AG10803 (cell line): Measurements from ENCODE around the gene HDAC6.

Experiments used
- DNase-seq: peaks from one replicate; pipeline ENCODE4 v3.0.0; 2010; ENCODE audit warnings: low read depth
- H3K4me3 ChIP-seq: 2 replicates; pipeline ENCODE4 v1.5.1; 2011; ENCODE audit warnings: mild to moderate bottlenecking, low read length, control low read depth
- TF ChIP-seq, protein P1 (sequence below): conservative IDR thresholded peaks from 2 replicates; pipeline ENCODE4 v1.5.1; 2011; ENCODE audit warnings: mild to moderate bottlenecking, low read length, control low read depth, inconsistent platforms

The HDAC6 gene

DNA sequence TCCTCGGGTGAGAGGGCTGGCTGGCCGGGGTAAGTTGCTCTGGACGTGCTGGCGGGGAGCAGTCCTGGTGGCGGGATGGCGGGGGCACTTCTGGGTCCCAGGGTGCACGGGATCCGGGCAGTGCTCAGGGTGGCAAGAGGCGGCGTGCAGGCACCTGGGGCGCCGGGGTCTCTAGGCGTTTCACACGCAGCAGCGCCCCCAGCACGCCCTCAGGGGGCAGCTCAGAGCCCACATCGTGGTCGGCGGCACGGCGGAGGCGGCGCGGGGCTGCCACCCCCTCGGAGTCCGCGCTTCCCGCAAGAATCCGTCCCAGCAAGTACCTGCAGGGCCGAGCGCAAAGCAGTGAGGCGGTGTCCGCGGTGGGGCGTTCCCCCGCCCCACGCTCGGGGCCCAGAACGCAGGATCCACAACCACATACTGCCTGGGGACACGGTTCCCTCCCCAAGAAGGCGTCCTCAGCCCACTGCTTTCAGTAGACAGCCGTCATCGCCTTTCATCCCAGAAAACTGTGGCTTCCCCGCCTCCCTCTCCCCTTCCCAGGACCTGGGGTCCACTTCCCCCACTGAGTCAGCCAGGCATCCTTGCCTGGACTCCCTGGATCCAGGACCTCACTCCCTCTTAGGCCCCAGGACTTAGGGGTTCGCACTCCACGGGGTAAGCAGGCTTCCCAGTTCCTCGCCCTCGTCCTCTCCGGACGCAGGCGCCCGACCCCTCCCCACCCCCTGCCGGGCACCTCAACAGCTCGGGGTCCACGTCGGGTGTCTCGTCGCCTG, 29.5 kb downstream of the HDAC6 start:
- H3K4me3 ChIP-seq, result no peak overlapping the region
- TF ChIP-seq, protein P1, sequence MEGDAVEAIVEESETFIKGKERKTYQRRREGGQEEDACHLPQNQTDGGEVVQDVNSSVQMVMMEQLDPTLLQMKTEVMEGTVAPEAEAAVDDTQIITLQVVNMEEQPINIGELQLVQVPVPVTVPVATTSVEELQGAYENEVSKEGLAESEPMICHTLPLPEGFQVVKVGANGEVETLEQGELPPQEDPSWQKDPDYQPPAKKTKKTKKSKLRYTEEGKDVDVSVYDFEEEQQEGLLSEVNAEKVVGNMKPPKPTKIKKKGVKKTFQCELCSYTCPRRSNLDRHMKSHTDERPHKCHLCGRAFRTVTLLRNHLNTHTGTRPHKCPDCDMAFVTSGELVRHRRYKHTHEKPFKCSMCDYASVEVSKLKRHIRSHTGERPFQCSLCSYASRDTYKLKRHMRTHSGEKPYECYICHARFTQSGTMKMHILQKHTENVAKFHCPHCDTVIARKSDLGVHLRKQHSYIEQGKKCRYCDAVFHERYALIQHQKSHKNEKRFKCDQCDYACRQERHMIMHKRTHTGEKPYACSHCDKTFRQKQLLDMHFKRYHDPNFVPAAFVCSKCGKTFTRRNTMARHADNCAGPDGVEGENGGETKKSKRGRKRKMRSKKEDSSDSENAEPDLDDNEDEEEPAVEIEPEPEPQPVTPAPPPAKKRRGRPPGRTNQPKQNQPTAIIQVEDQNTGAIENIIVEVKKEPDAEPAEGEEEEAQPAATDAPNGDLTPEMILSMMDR, result no peak
- DNase-seq, result no peak

DNA sequence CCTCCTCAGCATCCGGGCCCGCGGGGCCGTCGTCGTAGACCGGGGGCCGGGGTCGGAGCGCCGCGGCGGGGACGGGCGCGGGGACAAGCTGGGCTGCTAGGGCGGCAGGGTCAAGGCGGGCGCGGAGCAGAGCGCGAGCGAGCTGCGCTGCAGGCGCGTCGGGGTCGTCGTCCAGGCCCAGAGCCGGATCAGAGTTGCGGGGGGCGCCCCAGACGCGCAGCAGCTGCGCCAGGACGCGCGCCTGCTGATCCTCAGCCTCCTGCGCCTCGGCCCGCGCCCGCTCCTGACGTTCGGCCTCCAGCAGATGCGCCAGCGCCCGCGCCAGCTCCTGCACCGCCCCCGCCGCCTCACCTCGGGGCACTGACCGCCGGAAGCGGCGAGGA, 30.0 kb downstream of the HDAC6 start:
- TF ChIP-seq, protein P1, result no peak
- no peak for DNase-seq
- H3K4me3 ChIP-seq, result no peak overlapping the region

DNA sequence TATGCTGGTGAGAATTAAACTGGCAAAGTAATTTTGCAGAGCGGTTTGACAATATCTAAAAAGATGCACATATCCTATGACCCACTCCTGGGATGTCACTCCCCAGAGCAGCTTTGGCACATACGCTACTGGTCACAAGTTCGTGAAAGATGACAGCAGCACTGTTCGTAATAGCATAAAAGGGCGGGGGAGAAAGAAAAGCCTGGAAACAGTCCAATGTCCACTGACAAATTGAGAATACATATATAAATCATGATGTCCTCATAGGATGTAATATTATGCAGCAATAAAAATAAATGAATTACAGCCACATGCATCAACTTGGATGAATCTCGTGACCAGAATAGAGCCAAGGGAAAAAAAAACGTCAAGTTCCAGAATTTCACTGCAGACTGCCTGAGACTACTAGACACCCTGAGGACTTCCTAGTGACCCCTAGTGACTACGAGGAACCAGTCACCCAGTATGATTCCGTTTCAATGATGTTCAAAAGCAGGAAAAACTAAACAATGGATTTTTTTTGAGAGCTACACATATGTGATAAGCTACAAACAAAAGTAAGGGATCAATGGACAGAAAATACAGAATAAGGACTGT, 31.8 kb downstream of the HDAC6 start:
- DNase-seq, result no peak
- TF ChIP-seq, protein P1, result no peak
- no peak overlapping the region for H3K4me3 ChIP-seq

DNA sequence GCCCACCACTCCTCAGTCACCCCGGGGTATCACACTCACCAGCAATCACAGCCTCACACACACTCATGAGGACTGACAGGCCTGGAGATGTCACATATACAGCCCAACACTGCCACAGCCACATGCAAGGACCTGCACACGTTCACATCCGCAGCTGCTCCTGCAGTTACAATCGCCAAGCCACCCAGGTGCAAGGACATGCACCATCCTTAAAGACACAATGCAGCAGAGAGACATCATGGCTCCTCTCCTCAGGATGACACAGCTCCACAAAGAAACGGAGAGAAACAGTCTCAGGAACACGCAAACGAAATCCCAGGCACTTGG, 32.5 kb downstream of the HDAC6 start:
- TF ChIP-seq, protein P1, result no peak
- no peak for DNase-seq
- no peak overlapping the region for H3K4me3 ChIP-seq

DNA sequence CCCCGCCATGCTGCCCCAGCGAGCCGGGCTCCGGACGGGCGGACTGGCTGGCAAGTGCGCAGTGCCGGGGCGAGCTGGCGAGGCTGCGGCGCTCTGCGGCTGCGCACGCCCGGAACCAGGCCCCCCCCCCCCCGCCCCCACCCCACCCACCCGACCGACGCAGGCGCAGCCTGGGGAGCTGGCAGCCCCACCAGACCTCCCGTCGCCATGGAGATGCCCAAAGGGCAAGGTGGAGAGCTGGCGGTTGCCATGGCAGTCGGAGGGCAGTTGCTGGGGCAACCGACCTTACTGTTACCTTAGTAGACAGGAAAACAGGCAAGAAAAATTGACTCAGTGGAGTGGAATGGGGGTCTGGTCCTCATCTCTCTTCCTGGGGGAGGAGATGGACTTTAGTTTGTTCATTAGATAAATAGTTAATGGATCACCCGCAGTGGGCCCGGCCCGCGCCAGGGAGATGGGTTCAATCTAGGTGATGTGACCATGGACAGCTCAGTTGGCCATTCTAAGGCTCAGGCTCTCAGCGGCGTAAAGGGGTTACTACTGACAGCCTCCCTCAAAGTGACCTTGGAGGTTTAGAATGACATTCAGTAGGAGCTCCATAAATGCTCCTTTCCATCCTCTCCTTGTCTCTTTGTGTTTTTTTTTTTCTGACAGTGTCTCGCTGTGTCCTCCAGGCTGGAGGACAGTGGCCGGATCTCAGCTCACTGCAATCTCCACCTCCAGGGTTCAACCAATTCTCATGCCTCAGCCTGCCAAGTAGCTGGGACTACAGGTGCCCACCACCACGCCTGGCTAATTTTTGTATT, 33.9 kb downstream of the HDAC6 start, which contains the start of gene PCSK1N:
TSS of gene PCSK1N (minus strand) at position 87 of the 806 bp plus-strand sequence. CDS start at position 9, 78 bp downstream.
- no peak within 1 kb of the TSS for H3K4me3 ChIP-seq
- DNase-seq, result no peak
- TF ChIP-seq, protein P1, result no peak

DNA sequence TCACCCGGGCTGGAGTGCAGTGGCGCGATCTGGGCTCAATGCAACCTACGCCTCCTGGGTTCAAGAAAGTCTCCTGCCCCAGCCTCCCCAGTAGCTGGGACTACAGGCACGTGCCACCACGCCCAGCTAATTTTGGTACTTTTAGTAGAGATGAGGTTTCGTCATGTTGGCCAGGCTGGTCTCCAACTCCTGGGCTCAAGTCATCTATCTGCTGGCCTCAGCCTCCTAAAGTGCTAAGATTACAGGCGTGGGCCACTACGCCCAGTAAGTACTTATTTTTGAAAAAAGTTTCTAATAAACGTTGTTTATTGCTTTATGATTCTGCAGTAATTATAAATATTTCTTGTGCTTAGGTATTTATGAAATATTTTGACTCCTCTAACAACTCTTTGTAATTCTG, 37.8 kb downstream of the HDAC6 start:
- TF ChIP-seq, protein P1, result no peak
- no peak for DNase-seq
- no peak overlapping the region for H3K4me3 ChIP-seq

DNA sequence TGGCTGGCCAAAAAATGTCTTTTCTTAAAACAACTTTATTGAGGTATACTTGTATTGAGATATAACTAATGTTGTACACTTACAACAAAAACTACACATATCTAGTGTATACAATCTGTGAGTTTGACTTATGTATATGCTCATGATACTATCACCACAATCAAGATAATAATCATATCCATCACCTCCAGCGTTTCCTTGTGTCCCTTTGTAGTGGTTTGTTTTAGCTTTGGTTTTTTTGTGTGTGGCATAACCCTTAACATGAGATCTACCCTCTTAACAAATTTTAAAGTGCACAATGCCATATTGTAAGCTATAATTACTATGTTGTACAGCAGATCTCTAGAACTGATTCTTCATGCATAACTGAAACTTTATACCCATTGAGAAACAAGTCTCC, 47.0 kb downstream of the HDAC6 start:
- DNase-seq, result no peak
- TF ChIP-seq, protein P1, result no peak

More for the DNA sequence above, 47.0 kb downstream of the HDAC6 start:
- no peak overlapping the region for H3K4me3 ChIP-seq
